ENCODE measurements around the gene C1orf226. TPM values are rescaled to one million over a fixed set of nuclear protein-coding genes. Genes with fewer than 3 reads are reported as not detected.

Gene C1orf226, protein sequence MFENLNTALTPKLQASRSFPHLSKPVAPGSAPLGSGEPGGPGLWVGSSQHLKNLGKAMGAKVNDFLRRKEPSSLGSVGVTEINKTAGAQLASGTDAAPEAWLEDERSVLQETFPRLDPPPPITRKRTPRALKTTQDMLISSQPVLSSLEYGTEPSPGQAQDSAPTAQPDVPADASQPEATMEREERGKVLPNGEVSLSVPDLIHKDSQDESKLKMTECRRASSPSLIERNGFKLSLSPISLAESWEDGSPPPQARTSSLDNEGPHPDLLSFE
- total RNA-seq: 1.2 and 3.4 TPM in 2 replicates

DNA sequence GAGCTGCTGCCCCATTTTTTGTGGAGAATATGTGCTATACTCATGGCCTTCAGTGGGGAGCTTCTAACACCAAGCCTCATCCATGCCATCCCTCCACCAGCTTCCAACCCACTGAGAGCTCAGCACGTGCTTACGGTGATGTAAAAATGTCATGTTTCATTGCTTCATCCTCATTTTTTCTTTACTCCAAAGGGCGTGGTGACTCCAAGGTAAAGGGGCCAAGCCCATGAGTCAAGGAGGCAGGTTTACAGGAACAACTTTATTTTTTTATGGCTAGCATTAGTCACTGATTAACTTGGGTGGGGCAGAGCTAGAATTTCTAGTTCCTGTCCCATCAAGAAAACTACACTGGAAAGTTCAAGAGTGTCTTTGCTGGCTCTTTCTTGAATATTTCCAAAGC is at the start of gene C1orf226:
Gene C1orf226 (plus strand): TSS at position 346 of the 400 bp plus-strand sequence. CDS start 174 bp downstream, outside the sequence.

DNA sequence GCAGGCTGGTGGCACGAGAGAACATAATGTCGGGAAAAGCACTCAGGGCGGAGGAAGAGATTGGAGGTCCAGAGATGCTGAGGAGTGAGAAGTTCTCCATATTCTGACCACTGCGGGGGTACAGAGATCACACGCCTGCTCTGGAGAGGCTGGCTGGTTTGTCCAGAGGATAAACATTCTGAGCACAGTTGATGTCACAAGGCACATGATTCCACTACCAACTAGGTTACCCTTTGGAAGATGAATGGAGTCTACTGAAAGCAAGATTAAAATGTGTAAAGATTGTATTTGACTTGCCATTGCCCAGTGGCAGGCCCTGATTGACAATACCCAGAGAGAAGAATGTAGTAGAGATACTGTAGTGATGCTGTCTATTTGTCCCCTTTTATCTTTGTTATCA is 4.8 kb upstream of the C1orf226 start, which contains the start of gene SPATA46:
Gene SPATA46 (minus strand): TSS at position 164 of the 400 bp plus-strand sequence. CDS start 64 bp downstream, at position 100.

DNA sequence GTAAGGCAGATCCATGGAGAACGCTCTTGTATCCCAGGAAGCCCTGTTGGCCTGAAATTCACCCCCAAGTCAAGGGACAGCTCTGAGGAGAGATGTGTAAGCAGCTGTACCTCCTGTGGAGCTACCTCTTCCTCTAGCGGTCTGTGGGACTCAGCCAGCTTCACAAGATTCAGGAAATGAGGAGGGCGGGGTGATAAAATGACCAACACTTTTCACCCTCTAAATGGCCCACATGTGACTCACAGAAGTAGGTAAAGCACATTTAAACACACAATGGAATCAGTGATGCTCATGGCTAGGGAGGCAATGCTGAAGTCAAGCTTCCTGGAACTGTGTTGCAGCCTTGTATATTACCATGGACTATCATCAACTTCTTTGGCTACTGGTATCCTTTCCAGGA is 30.5 kb downstream of the C1orf226 start, which contains the start of gene SH2D1B:
Gene SH2D1B (minus strand): TSS at position 135 of the 400 bp plus-strand sequence. CDS start 120 bp downstream, at position 15.

Other genes with a start within 250 kb of the C1orf226 start
- not detected in 2 replicates for gene SPATA46, start 4.9 kb upstream of the C1orf226 start, total RNA-seq
- gene SH2D1B, start 30.4 kb downstream of the C1orf226 start, total RNA-seq: 0.18 TPM in 1 of 2 replicates, not detected in the other
- gene UHMK1, start 116.1 kb downstream of the C1orf226 start, total RNA-seq: 40.4 and 56.9 TPM in 2 replicates
- gene UAP1, start 180.0 kb downstream of the C1orf226 start, total RNA-seq: 142 and 161 TPM in 2 replicates

Data from myometrial cell (primary cell).